ENCODE measurements around the gene GABBR1. TPM values are rescaled to one million over a fixed set of nuclear protein-coding genes. Genes with fewer than 3 reads are reported as not detected.

The GABBR1 gene
- total RNA-seq, 1 donor from 2014 or later = 19.3 TPM

DNA sequence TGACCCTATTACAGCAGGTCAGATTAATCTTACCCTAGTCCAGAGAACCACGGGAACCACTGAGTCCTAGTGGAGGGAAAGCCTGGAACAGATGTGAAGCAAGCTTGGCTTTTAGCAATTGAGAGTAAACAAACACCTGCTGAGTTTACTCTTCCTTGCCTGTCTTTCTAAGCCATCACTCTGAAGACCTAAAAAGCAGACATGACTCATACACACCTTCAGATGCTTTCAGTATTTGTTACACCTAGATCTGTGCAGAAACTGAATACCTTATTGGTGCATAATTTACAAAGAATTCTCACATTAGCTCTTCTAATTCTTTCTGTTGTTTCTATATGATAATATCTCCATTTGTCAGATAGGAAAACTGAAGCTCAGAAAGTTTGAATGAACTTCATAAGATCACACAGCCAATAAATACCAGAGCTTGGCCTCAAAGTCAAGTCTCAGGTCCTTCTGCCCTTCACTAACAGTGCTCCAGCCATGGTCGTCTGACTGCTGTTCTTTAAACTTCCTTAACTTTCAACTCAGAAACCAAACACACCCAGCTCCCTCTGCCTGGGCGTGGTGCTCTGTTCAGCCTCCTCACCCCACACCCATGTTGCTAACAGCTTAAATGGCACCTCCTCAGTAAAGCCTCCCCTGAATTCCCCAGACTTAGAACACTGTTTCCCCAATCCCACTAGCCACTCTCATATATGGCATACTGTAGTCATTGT lies 8.6 kb upstream of the GABBR1 start:
- TF ChIP-seq, protein P1, sequence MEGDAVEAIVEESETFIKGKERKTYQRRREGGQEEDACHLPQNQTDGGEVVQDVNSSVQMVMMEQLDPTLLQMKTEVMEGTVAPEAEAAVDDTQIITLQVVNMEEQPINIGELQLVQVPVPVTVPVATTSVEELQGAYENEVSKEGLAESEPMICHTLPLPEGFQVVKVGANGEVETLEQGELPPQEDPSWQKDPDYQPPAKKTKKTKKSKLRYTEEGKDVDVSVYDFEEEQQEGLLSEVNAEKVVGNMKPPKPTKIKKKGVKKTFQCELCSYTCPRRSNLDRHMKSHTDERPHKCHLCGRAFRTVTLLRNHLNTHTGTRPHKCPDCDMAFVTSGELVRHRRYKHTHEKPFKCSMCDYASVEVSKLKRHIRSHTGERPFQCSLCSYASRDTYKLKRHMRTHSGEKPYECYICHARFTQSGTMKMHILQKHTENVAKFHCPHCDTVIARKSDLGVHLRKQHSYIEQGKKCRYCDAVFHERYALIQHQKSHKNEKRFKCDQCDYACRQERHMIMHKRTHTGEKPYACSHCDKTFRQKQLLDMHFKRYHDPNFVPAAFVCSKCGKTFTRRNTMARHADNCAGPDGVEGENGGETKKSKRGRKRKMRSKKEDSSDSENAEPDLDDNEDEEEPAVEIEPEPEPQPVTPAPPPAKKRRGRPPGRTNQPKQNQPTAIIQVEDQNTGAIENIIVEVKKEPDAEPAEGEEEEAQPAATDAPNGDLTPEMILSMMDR (IDR thresholded peaks at IDR 0.05; ENCODE audit: borderline replicate concordance) = no peak
- Histone ChIP-seq H3K27me3 (ENCODE audit: low read depth) (no peaks in the 10 kb centered on the region), H3K36me3 (no peaks in the 10 kb centered on the region), H3K4me3 (no peak overlapping the region), H3K9me3 (replicated peaks) (no peaks in the 10 kb centered on the region), H3K4me1 (no peaks in the 10 kb centered on the region), H3K27ac (replicated peaks) (no peak overlapping the region)
- intact Hi-C loops (cut with micrococcal nuclease) = no loop called here
- no peak for DNase-seq

DNA sequence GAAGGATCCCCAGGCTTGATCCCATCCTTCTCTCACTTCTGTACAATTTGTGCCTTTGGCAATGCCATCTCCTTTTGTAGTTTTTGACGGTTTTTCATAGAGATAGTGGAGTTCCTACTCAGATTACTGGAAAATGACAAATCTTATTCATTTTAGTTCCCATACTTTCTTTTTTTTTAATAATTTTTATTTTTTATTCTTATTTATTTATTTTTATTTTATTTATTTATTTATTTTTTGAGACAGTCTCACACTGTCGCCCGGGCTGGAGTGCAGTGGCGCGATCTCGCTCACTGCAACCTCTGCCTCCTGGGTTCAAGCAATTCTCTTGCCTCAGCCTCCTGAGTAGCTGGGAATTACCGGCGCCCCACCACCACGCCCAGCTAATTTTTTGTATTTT lies 4.3 kb upstream of the GABBR1 start:
- H3K4me1 ChIP-seq = peaks cover 14% of the 10 kb centered on the region
- intact Hi-C loops (cut with micrococcal nuclease) = no loop called here

DNA sequence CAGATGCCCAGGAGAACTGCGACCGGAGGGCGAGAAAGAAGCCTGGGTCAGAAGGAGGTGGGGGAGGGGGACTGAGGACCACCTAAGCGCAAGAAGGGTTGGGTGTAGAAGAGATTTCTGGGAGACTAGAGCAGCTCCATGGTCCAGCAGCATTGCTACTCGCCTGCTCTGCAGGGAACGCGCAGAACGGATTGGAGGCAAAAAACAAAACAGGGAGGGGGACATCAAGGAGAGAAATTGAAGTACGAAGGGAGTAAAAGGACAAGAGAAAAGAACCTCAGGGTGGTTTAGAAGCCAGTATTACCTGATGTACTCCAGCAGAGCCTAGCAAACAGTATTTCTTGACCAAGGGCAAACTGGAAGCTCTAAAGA lies 537 bp upstream of the GABBR1 start:
- H3K27me3 ChIP-seq (ENCODE audit: low read depth) = peaks cover 7% of the 10 kb centered on the region
- no peaks in the 10 kb centered on the region for H3K9me3 ChIP-seq (replicated peaks)
- H3K36me3 ChIP-seq = no peaks in the 10 kb centered on the region
- intact Hi-C loops (cut with micrococcal nuclease) = no loop called here
- TF ChIP-seq, protein P1 (IDR thresholded peaks at IDR 0.05; ENCODE audit: borderline replicate concordance) = no peak
- H3K4me3 ChIP-seq = peak overlapping the region; percentile 82
- H3K27ac ChIP-seq (replicated peaks) = peak overlapping the region; percentile 76
- peaks cover 43% of the 10 kb centered on the region for H3K4me1 ChIP-seq
- DNase-seq = no peak

More for the DNA sequence above, 4.3 kb upstream of the GABBR1 start:
- Histone ChIP-seq H3K36me3 (no peaks in the 10 kb centered on the region), H3K27ac (replicated peaks) (no peak overlapping the region), H3K27me3 (ENCODE audit: low read depth) (no peaks in the 10 kb centered on the region), H3K4me3 (no peak overlapping the region), H3K9me3 (replicated peaks) (no peaks in the 10 kb centered on the region)
- TF ChIP-seq, protein P1 (IDR thresholded peaks at IDR 0.05; ENCODE audit: borderline replicate concordance) = no peak
- DNase-seq = no peak

DNA sequence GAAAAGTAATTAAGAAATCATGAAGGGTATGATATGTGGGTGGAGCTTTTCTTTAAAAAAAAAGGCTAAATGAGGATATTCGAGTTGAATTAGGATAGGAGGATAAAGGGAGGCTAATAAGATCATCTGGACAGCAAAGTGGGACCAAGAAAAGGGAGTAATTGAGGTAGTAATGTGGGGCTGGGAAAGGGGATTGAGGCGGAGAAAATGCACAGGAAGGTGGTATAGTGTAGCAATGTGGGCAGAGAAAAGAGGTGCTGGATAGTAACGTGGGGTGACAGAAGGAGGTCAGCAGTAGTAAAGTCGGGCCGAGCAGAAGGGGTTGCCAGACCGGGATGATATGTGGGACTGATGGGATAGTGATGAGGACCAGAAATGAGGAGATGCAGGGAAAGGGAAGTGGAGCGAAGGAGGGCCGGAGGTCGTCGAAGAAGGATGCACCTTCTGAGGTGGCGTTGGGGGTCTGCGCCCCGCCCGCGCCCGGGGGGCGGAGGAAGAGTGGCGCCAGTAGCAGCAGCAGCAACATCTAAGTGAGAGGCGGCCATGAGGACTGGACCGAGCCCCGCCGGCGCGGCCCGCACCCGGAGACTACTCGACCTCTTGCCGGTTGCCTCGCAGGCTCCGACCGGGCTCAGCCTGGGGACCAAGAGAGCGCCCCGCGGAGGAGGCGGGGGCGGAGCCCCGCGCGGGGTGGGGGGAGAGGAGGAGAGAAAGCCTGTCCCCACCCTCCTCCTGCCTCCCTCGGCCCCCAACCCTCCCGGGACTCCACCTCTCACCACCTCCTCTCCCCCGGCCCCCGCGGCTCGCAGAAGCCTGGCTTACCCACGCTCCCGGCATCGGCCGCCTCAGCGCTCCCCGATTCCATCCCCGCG lies 887 bp downstream of the GABBR1 start:
- intact Hi-C loops (cut with micrococcal nuclease) = no loop called here
- Histone ChIP-seq H3K9me3 (replicated peaks) (no peaks in the 10 kb centered on the region), H3K4me3 (peak overlapping the region; percentile 82), H3K36me3 (no peaks in the 10 kb centered on the region), H3K27me3 (ENCODE audit: low read depth) (peaks cover 7% of the 10 kb centered on the region), H3K27ac (replicated peaks) (peak overlapping the region; percentile 76), H3K4me1 (peaks cover 56% of the 10 kb centered on the region)
- peak; percentile 75 for DNase-seq
- TF ChIP-seq, protein P1 (IDR thresholded peaks at IDR 0.05; ENCODE audit: borderline replicate concordance) = no peak

DNA sequence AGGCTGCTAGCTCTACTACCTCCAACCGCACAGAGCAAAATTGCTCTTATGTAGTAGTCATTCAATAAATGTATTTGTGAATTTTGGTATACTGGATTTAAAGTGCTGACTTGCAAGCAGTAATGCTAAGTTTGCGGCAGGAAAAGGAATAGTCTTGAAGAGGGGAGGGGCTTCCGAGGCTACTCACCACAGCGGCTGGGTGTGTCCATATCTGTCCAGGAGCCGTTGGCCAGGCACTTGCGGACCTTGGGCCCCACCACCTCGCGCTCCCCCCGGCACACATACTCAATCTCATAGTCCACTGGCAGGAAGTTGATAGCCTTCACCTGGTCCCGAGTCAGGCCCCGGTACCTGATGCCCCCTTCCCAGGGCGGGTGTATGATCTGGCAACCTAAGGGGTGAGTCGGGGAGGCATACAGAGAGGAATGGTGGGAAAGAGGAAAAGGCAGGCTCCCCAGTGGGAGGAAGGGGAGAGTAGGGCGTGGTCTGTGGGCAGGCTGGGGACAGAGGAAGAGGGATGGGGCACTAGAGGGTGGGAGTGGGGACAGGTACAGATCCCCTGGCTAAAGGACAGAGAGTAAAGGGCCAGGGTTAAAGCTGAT lies 1.7 kb downstream of the GABBR1 start:
- peak overlapping the region; percentile 82 for H3K4me3 ChIP-seq
- no peak overlapping the region for H3K27ac ChIP-seq (replicated peaks)
- H3K4me1 ChIP-seq = peaks cover 56% of the 10 kb centered on the region
- TF ChIP-seq, protein P1 (IDR thresholded peaks at IDR 0.05; ENCODE audit: borderline replicate concordance) = no peak
- intact Hi-C loops (cut with micrococcal nuclease) = no loop called here
- no peak for DNase-seq
- H3K27me3 ChIP-seq (ENCODE audit: low read depth) = peaks cover 7% of the 10 kb centered on the region
- no peaks in the 10 kb centered on the region for H3K9me3 ChIP-seq (replicated peaks)
- H3K36me3 ChIP-seq = no peaks in the 10 kb centered on the region
